Daoy (cell line): Measurements from ENCODE around the gene NF2. TPM values are rescaled to one million over a fixed set of nuclear protein-coding genes. Genes with fewer than 3 reads are reported as not detected.

Experiments used
- DNase-seq: peaks from one replicate; pipeline ENCODE4 v3.0.0-alpha.2; 2015; ENCODE audit warnings: low read depth
- total RNA-seq: library from RNA; depleted of rRNA; stranded (reverse); fragments of >200 nt; shearing (Covaris generic); gene quantifications from 2 replicates; pipeline ENCODE4 v1.2.3, GENCODE V29; 2014

NF2 gene
- total RNA-seq, 1 experiment from 2014 or later = 113 TPM

DNA sequence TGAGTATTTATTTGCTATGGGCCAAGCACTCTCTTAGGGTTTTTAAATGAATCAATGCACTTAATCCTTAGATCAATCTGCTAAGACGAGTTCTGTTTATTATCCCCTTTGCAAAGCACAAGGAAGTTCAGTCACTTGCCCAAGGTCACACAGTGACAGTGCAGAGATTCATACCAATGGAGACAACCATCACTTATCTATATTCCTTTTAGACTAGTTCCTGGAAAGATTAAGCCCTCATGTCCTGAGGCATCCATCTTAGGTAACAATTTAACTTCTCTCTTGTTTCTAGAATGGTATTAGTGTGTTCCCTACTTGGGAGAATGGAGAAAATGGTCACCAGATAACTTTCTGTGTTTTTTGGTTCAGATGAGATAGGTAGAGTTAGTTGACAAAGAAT lies 28.3 kb downstream of the NF2 start:
- DNase-seq = no peak

- DNase-seq = no peak
Measured at GRCh38 chr22:29632672-29633071, 29.2 kb downstream of the NF2 start.

GRCh38 chr22:29633514-29634312 lies 30.3 kb downstream of the NF2 start:
- DNase-seq = peak; percentile 90

GRCh38 chr22:29634847-29635246 lies 31.4 kb downstream of the NF2 start:
- DNase-seq = no peak

- peak; percentile 51 for DNase-seq
Measured at GRCh38 chr22:29635734-29636357, 32.4 kb downstream of the NF2 start.

DNA sequence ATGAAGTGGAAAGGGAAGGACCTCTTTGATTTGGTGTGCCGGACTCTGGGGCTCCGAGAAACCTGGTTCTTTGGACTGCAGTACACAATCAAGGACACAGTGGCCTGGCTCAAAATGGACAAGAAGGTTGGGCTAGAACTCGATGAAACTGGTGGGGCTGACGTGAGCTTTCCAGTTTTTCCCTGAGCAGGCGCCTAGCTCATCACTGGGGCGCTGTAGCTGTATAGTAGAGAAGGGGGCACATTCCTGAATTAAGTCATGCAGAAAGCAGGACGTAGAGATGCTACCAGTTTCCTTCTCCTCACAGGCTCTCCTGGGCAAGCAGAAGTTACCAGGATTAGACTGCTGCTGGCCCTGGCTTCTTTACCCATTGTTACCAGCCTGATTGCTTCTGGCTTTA lies 33.3 kb downstream of the NF2 start:
- no peak for DNase-seq

DNA sequence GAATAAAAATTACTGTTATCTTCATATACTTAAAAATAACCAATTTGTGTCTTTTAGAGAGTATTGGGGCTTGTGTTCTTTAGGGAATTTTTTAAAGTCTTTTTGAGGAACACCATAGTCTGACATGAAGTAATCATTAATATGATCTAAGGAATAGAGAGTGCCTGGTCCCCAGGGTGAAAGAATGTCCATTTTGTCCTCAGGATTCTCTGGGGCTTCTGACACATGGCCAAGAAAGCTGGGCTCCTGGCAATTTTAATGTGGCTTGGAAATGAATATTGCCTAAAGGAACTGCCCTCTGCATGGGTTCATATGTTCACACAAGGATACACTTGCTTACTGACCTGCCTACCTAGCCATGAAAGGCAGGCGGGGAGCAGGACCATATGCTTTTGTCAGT lies 33.7 kb downstream of the NF2 start:
- no peak for DNase-seq

DNA sequence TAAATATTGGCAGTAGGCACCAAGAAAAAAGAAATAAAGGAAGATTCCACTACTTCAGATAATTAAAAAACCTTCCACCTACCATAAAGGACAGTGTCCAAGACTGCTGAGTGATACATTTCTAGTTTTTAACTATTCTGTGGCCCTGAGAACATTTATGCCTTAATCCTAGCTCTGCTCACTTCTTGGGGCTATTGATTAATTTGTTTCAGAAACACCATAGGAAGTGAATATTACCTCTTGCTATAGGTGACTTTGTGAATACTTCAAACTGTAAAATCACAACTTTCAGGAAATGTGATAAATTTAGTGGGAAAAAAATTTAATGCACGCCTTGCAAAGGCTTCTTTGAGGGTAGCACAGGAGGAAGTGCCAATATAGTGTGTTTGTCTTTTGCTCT lies 35.2 kb downstream of the NF2 start:
- DNase-seq = no peak

GRCh38 chr22:29639096-29639495 lies 35.7 kb downstream of the NF2 start:
- no peak for DNase-seq

DNA sequence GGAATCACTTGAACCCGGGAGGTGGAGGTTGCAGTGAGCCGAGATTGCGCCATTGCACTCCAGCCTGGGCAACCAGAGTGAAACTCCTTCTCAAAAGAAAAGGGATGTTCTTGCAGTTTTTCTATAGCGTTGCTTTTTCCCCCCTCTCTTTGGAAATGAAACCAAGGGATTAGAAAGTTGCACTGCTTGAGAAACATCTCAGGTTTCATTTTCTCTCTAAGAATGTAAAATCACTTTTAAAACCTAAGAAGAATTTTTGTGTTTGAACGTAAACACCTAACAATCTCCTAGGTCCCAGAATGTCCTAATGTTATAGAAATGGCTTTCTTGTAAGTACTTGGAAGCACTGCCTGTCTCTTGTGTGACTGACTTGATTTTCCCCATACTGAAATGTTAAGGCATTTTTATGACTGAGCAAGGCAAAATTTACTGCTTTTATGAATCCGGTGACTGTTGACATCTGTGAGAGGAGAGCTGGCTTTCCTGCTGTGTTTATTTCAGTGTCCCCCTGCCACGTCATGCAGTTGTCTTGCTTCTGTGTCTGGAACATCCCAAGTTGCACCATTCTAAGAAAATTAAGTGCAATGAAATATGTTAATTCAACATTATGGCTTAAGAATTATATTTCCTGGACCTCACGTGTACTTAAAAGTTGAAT lies 37.7 kb downstream of the NF2 start:
- DNase-seq = no peak

DNA sequence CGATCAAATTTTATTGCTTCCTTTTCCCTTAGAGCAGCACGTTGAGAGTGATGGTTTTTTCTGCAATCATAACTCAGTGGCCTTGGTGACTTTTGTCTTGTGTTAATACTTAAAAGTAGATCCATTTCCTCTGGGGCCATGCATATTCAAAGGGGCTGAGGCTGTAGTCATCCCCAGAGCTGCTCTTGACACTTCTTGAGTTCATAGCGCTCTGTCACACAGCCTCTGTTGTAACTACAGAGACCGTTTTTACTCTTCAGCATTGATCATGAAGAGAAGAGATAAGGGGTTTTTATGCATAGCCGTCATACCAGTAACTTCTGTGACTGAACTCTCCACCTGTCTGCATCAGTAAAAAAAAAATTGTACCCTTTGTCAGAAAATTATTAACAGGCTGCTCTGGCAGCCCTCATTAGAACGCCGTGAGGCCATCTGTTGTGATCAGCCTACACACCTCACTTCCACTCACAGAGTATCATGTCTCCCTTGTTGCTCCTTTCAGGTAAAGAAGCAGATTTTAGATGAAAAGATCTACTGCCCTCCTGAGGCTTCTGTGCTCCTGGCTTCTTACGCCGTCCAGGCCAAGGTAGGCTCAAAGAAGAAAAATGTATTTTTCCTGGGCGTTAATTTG lies 38.4 kb downstream of the NF2 start:
- DNase-seq = no peak

DNA sequence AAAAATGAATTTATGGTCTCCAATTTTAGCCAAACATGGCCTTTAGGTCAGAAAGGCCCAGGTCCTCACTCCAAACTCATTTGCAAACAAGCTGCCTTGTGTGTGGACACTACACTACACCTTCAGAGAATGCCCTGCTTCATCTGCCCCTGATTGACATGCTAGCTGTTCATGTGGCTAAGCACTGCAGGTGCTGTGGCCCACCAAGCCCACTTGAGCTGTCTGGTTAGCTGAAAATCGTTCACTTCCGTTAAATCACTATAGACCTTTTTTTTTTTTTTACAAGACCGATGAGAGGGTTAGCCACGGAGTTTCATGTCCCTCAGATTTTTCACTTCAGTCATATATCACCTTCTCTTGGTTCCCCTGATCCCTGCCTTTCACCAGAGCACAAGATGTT lies 39.3 kb downstream of the NF2 start:
- no peak for DNase-seq

GRCh38 chr22:29647954-29648737 lies 44.7 kb downstream of the NF2 start:
- no peak for DNase-seq

GRCh38 chr22:29650370-29650769 lies 46.9 kb downstream of the NF2 start:
- no peak for DNase-seq

DNA sequence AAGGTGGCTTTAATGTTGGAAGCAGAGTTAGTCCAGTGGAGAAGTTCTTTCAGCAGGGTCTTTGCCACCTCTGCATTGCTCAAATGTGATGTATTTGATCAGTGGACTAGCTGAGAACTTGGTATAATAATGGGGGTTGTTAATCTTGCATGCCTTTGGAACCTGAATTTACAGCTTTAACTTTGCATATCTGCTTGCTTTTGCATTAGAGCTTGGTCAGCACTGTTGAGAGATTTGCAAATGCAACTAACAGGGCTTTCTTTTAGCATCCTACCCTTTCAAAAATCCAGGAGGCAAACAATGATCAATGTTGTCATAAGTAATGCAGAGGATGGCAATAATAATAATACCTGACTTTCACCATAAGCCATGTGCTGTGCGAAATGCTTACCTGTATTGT lies 48.2 kb downstream of the NF2 start:
- no peak for DNase-seq

GRCh38 chr22:29654420-29654819 lies 51.0 kb downstream of the NF2 start:
- DNase-seq = no peak

DNA sequence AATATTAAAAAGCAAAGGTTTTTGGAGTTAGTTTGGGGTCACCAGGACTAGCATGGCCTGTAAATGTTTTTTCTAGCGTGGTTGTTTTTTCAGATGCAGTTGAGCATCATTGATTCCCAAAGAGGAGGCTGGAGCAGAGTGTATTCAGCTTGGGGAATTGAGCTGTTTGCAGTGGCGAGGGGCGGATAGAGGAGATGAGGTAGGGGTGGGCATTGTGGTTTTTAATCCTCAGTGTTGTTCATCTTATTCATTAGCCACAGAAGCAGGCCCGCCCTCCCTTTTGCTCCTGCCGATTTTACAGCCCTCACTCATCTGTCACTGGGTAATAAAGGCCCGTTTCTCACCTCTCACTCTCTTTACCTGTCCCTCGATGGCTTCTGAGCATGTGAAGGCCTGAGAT lies 51.4 kb downstream of the NF2 start:
- no peak for DNase-seq

- DNase-seq = no peak
Measured at GRCh38 chr22:29658176-29658575, 54.7 kb downstream of the NF2 start.

DNA sequence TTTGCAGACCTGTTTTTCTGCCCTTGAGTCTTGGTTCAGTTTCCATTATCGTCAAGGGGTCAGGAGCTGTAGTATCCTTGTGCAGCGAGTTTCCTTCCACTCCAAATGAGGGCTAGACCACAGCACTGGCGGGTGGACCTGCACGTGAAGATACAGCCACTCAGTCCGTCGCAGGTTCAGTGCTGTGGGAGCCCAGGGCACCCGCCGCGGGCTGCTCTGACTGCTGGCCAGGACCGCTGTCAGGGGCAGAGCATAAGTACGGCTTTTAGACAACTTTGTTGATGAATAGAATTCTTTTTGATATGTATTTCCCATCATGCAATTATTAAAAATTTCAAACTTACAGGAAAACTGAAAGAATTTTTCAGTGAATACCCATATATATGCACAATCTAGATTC lies 56.6 kb downstream of the NF2 start:
- DNase-seq = no peak

- no peak for DNase-seq
Measured at GRCh38 chr22:29661336-29661735, 57.9 kb downstream of the NF2 start.

DNA sequence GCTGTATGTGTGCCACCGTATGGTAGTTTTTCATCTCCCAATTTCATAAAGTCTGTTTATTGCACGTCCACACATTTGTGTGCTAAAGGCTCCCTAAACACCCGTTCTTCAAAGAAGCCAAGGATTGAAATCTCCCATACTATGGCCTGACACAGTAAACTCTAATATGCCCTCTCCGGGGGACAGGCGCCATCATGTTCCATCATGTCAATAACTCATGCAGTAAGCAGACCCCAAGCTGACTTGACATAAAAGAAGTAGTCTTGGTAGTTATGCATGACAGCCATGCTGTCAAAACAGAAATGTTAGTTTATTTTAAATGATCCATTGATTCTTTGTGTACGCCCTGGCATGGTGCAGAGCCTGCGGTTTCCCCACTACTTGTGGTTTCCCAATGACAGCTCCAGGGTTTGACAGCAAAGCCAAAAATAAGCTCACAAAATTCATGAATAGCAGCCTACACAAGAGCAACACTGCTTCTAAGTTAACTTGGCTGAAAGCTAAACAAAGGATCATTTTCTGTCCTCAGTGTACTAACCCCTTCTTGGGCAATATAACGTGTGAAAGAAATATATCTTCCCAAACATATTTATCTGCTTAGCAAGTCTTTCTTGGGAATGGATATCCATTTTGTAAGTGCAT lies 59.9 kb downstream of the NF2 start:
- no peak for DNase-seq
